Panc1 (cell line): ENCODE measurements around the gene MFAP3. TPM values are rescaled to one million over a fixed set of nuclear protein-coding genes. Genes with fewer than 3 reads are reported as not detected.

Source experiments
- ATAC-seq: fragments of 200-7000 bp; cut with Tn5 transposase; 2 replicates; pipeline ENCODE4 v1.9.1; 2020; ENCODE audit warnings: mild to moderate bottlenecking, moderate library complexity
- BruUV-seq: library from RNA; stranded (reverse); fragments of 400-500 nt; replicated peaks from 2 replicates; lab custom pipeline; 2021; lab: Mats Ljungman, UMichigan
- CTCF ChIA-PET: fragments of 300-600 bp; sonication (Branson Sonifier 250); formaldehyde crosslinking; loops from one replicate; lab custom pipeline; 2022; ENCODE audit warnings: antibody characterized with exemption; lab: Charles Lee
- POLR2A ChIA-PET: fragments of 300-600 bp; sonication (Branson Sonifier 250); formaldehyde crosslinking; loops from one replicate; lab custom pipeline; 2022; ENCODE audit warnings: antibody characterized with exemption; lab: Charles Lee
- DNase-seq: peaks from one replicate; pipeline ENCODE4 v3.0.0-alpha.2; 2010; ENCODE audit warnings: low read depth, low spot score
- H3K27ac ChIP-seq: 2 replicates; pipeline ENCODE4 v1.5.1; 2011; ENCODE audit warnings: mild to moderate bottlenecking, low read length, inconsistent platforms
- H3K27me3 ChIP-seq: fragments of 200-500 bp; sonication (Bioruptor generic); 2 replicates; pipeline ENCODE4 v1.6.0; 2014; ENCODE audit warnings: low read length, inconsistent platforms; ENCODE audit not compliant: control insufficient read depth, insufficient read depth
- H3K36me3 ChIP-seq: fragments of 200-500 bp; sonication (Bioruptor generic); 2 replicates; pipeline ENCODE4 v1.5.1; 2014; ENCODE audit warnings: inconsistent platforms, mild to moderate bottlenecking, low read length, moderate library complexity; ENCODE audit not compliant: control insufficient read depth, insufficient read depth
- H3K4me1 ChIP-seq: 2 replicates; pipeline ENCODE4 v1.5.1; 2011; ENCODE audit warnings: inconsistent platforms, mild to moderate bottlenecking, low read length, moderate library complexity; ENCODE audit not compliant: control insufficient read depth, insufficient read depth
- H3K4me3 ChIP-seq, 2 experiments: 2 replicates each; pipeline ENCODE4 v1.5.1; 2011 to 2012; ENCODE audit warnings: low read depth in 2 of 2, low read length in 2 of 2, mild to moderate bottlenecking in 2 of 2, inconsistent platforms in 1 of 2, moderate library complexity in 1 of 2
- H3K9me3 ChIP-seq: fragments of 200-500 bp; sonication (Bioruptor generic); 2 replicates; pipeline ENCODE4 v1.5.1; 2014; ENCODE audit warnings: low read depth, mild to moderate bottlenecking, inconsistent platforms, low read length, moderate library complexity; ENCODE audit not compliant: control insufficient read depth, insufficient read depth
- POLR2AphosphoS5 ChIP-seq: IDR thresholded peaks from 2 replicates; pipeline ENCODE4 v1.6.1; 2012; ENCODE audit warnings: mild to moderate bottlenecking, low read depth, low read length, moderate library complexity
- SIN3A ChIP-seq: IDR thresholded peaks from 2 replicates; pipeline ENCODE4 v1.6.1; 2012; ENCODE audit warnings: low read depth, mild to moderate bottlenecking, low read length, moderate library complexity, borderline replicate concordance; ENCODE audit not compliant: insufficient read depth
- TCF7L2 ChIP-seq: IDR thresholded peaks from 2 replicates; pipeline ENCODE4 v1.6.1; 2011; ENCODE audit warnings: mild to moderate bottlenecking, low read depth, low read length, inconsistent platforms
- in situ Hi-C: cut with HindIII; loops from 2 replicates; pipeline ENCODE4 v1.10.0; 2016; ENCODE audit warnings: low sequenced_read_pairs, low pct_unique_long_range_greater_than_20kb
- intact Hi-C: fragments of 100-400 bp; cut with micrococcal nuclease; formaldehyde crosslinking; loops from one replicate; pipeline ENCODE4 v1.10.0; 2022; ENCODE audit not compliant: unreplicated experiment
- total RNA-seq: library from RNA; stranded (reverse); gene quantifications from one replicate; pipeline ENCODE4 v1.2.1, GENCODE V29; 2021; ENCODE audit not compliant: unreplicated experiment
- TF ChIP-seq, protein P1 (sequence below), 2 experiments: IDR thresholded peaks; 2 replicates each; pipeline ENCODE4 v1.6.1; 2011 to 2012; ENCODE audit warnings: low read depth in 2 of 2, control low read depth in 1 of 2, low read length in 1 of 2, mild to moderate bottlenecking in 1 of 2, moderate library complexity in 1 of 2; ENCODE audit not compliant: insufficient read depth in 1 of 2
- TF ChIP-seq, protein P2 (sequence below): fragments of 450-650 bp; IDR thresholded peaks from 2 replicates; pipeline ENCODE4 v1.5.1; 2017; ENCODE audit warnings: mild to moderate bottlenecking

MFAP3 gene
- total RNA-seq, 1 experiment from 2014 or later, result 24.2 TPM

GRCh38 chr5:154097031-154097430 is 58.3 kb downstream of the MFAP3 start:
- BruUV-seq, result no TSS peak
- POLR2A ChIA-PET, result no interaction called here
- H3K27me3 ChIP-seq, result peaks cover 2% of the 10 kb centered on the region; the same call in 1 of the 2 replicates
- no peaks in the 10 kb centered on the region for H3K9me3 ChIP-seq
- CTCF ChIA-PET, result no interaction called here
- H3K27ac ChIP-seq, result no peak overlapping the region
- no peaks in the 10 kb centered on the region for H3K4me1 ChIP-seq
- intact Hi-C loops, result no loop called here
- in situ Hi-C loops, result no loop called here
- H3K4me3 ChIP-seq, result no peak overlapping the region
- ATAC-seq, result no peak
- TF ChIP-seq, protein P1, sequence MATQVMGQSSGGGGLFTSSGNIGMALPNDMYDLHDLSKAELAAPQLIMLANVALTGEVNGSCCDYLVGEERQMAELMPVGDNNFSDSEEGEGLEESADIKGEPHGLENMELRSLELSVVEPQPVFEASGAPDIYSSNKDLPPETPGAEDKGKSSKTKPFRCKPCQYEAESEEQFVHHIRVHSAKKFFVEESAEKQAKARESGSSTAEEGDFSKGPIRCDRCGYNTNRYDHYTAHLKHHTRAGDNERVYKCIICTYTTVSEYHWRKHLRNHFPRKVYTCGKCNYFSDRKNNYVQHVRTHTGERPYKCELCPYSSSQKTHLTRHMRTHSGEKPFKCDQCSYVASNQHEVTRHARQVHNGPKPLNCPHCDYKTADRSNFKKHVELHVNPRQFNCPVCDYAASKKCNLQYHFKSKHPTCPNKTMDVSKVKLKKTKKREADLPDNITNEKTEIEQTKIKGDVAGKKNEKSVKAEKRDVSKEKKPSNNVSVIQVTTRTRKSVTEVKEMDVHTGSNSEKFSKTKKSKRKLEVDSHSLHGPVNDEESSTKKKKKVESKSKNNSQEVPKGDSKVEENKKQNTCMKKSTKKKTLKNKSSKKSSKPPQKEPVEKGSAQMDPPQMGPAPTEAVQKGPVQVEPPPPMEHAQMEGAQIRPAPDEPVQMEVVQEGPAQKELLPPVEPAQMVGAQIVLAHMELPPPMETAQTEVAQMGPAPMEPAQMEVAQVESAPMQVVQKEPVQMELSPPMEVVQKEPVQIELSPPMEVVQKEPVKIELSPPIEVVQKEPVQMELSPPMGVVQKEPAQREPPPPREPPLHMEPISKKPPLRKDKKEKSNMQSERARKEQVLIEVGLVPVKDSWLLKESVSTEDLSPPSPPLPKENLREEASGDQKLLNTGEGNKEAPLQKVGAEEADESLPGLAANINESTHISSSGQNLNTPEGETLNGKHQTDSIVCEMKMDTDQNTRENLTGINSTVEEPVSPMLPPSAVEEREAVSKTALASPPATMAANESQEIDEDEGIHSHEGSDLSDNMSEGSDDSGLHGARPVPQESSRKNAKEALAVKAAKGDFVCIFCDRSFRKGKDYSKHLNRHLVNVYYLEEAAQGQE (IDR thresholded peaks at IDR 0.05; ENCODE audit: insufficient read depth in 1 of 2, low read depth in 2 of 2, low read length in 1 of 2), result peak; percentile 86 to 88
- TF ChIP-seq POLR2AphosphoS5, result no peak
- DNase-seq, result no peak
- no peaks in the 10 kb centered on the region for H3K36me3 ChIP-seq

DNA sequence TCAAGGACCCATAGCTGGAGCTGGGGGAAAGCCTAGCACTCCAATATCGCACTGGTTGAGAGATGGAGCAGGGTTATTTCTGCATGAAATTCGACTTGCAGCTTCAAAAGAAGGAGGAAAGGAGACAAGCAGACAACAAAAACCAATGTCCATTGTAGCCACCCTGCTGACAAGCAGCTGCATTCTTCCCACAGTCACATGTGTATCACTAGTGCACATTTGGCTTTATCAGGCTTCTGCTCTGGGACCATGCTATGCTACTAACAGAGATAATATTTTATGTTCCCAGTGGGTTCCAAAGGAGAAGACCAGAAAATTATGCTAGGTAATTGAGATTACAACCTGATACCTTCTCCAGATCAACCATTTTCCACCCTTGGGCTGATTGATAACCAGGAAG is 59.7 kb downstream of the MFAP3 start:
- Histone ChIP-seq H3K4me1 (no peaks in the 10 kb centered on the region), H3K27me3 (peaks cover 2% of the 10 kb centered on the region; the same call in 1 of the 2 replicates), H3K27ac (no peak overlapping the region), H3K9me3 (no peaks in the 10 kb centered on the region), H3K36me3 (no peaks in the 10 kb centered on the region), H3K4me3 (no peak overlapping the region)
- ATAC-seq (no peak), DNase-seq (no peak)
- in situ Hi-C loops, result no loop called here
- ChIA-PET POLR2A (no interaction called here), CTCF (no interaction called here)
- intact Hi-C loops, result no loop called here
- no TSS peak for BruUV-seq
- TF ChIP-seq, protein P2, sequence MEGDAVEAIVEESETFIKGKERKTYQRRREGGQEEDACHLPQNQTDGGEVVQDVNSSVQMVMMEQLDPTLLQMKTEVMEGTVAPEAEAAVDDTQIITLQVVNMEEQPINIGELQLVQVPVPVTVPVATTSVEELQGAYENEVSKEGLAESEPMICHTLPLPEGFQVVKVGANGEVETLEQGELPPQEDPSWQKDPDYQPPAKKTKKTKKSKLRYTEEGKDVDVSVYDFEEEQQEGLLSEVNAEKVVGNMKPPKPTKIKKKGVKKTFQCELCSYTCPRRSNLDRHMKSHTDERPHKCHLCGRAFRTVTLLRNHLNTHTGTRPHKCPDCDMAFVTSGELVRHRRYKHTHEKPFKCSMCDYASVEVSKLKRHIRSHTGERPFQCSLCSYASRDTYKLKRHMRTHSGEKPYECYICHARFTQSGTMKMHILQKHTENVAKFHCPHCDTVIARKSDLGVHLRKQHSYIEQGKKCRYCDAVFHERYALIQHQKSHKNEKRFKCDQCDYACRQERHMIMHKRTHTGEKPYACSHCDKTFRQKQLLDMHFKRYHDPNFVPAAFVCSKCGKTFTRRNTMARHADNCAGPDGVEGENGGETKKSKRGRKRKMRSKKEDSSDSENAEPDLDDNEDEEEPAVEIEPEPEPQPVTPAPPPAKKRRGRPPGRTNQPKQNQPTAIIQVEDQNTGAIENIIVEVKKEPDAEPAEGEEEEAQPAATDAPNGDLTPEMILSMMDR, result no peak
- TF ChIP-seq POLR2AphosphoS5 (no peak), TCF7L2 (no peak), SIN3A (no peak)
- TF ChIP-seq, protein P1 (IDR thresholded peaks at IDR 0.05; ENCODE audit: insufficient read depth in 1 of 2, low read depth in 2 of 2, low read length in 1 of 2), result no peak
